Body of pancreas (tissue), 4 donors: ENCODE results near the gene PALMD.

ENCODE experiments used
- CTCF ChIP-seq, 7 experiments: fragments of 450-650 bp in 4 of 7; fragments of 200-600 bp in 3 of 7; sonication (generic) in 3 of 7; IDR thresholded peaks; one replicate each; pipeline ENCODE4 v1.5.1; 2016 to 2019; ENCODE audit warnings: antibody characterized with exemption in 7 of 7
- POLR2A ChIP-seq, 3 donors: fragments of 450-650 bp; IDR thresholded peaks; one replicate each; pipeline ENCODE4 v1.6.1; 2016; ENCODE audit warnings: antibody characterized with exemption in 3 of 3, mild to moderate bottlenecking in 2 of 3

GRCh38 chr1:99659755-99660210, 13.9 kb downstream of the PALMD start:
- TF ChIP-seq CTCF (IDR thresholded peaks at IDR 0.05) (no peak), POLR2A (IDR thresholded peaks at IDR 0.05) (no peak)
